HepG2 (cell line): ENCODE measurements around the gene AK8. TPM values are rescaled to one million over a fixed set of nuclear protein-coding genes. Genes with fewer than 3 reads are reported as not detected.
A peak's percentile ranks its signal among the peaks of the same experiment; 100 is the strongest.

ENCODE experiments used
- ATF7 ChIP-seq, 2 experiments: fragments of 450-650 bp in 1 of 2; sonication (generic) in 1 of 2; formaldehyde crosslinking in 1 of 2; IDR thresholded peaks; 2 replicates each; pipeline versions ENCODE4 v1.4.0 to v1.6.1; 2016 to 2020; ENCODE audit warnings: antibody characterized with exemption in 1 of 2, mild to moderate bottlenecking in 1 of 2, missing genetic modification reagents in 1 of 2
- EP300 ChIP-seq, 3 experiments: sonication (generic) in 1 of 3; formaldehyde crosslinking in 1 of 3; IDR thresholded peaks; 2 replicates each; pipeline versions ENCODE4 v1.5.1 to v1.6.1; 2011 to 2020; ENCODE audit warnings: low read depth in 2 of 3, low read length in 2 of 3, borderline replicate concordance in 1 of 3, improper control_type of control experiment in 1 of 3, mild to moderate bottlenecking in 1 of 3, missing genetic modification reagents in 1 of 3, moderate library complexity in 1 of 3
- EZH2 ChIP-seq: conservative IDR thresholded peaks from 2 replicates; pipeline ENCODE4 v1.6.1; 2012; ENCODE audit warnings: mild to moderate bottlenecking, low read depth, low read length, moderate library complexity
- JDP2 ChIP-seq: sonication (generic); formaldehyde crosslinking; IDR thresholded peaks from 2 replicates; pipeline ENCODE4 v1.8.1; 2022; ENCODE audit warnings: missing genetic modification reagents, borderline replicate concordance
- KMT2B ChIP-seq: IDR thresholded peaks from 2 replicates; pipeline ENCODE4 v1.6.1; 2016; ENCODE audit warnings: missing genetic modification reagents, missing compliant biosample characterization
- NFE2 ChIP-seq: sonication (generic); formaldehyde crosslinking; IDR thresholded peaks from 2 replicates; pipeline ENCODE4 v1.4.0; 2020; ENCODE audit warnings: missing genetic modification reagents
- NPAS2 ChIP-seq: sonication (generic); formaldehyde crosslinking; IDR thresholded peaks from 2 replicates; pipeline ENCODE4 v1.8.0; 2022; ENCODE audit warnings: mild to moderate bottlenecking, missing genetic modification reagents, borderline replicate concordance
- NR1H2 ChIP-seq: sonication (generic); formaldehyde crosslinking; IDR thresholded peaks from 2 replicates; pipeline ENCODE4 v1.8.1; 2022; ENCODE audit warnings: low read depth, missing genetic modification reagents, borderline replicate concordance
- PRPF4 ChIP-seq: fragments of 200-400 bp; formaldehyde crosslinking; IDR thresholded peaks from 2 replicates; pipeline ENCODE4 v1.6.1; 2016; ENCODE audit warnings: low read length, low read depth; ENCODE audit not compliant: poor library complexity, severe bottlenecking
- SYNCRIP ChIP-seq: fragments of 200-400 bp; formaldehyde crosslinking; IDR thresholded peaks from 2 replicates; pipeline ENCODE4 v1.6.1; 2018; ENCODE audit warnings: mild to moderate bottlenecking, low read depth, low read length; ENCODE audit not compliant: insufficient read depth
- TARDBP ChIP-seq: sonication (generic); formaldehyde crosslinking; IDR thresholded peaks from 2 replicates; pipeline ENCODE4 v1.8.0; 2022; ENCODE audit warnings: mild to moderate bottlenecking, missing genetic modification reagents
- TMF1 ChIP-seq: sonication (generic); formaldehyde crosslinking; IDR thresholded peaks from 2 replicates; pipeline ENCODE4 v1.8.1; 2022; ENCODE audit warnings: low read depth, missing genetic modification reagents
- ZBTB21 ChIP-seq: sonication (generic); formaldehyde crosslinking; IDR thresholded peaks from 2 replicates; pipeline ENCODE4 v1.4.0; 2020; ENCODE audit warnings: missing genetic modification reagents
- ZBTB42 ChIP-seq: sonication (generic); formaldehyde crosslinking; IDR thresholded peaks from 2 replicates; pipeline ENCODE4 v1.5.0; 2020; ENCODE audit warnings: mild to moderate bottlenecking, missing genetic modification reagents
- ZNF12 ChIP-seq: sonication (generic); formaldehyde crosslinking; IDR thresholded peaks from 2 replicates; pipeline ENCODE4 v1.5.0; 2020; ENCODE audit warnings: missing genetic modification reagents
- ZNF160 ChIP-seq: sonication (generic); formaldehyde crosslinking; IDR thresholded peaks from 2 replicates; pipeline ENCODE4 v1.8.0; 2022; ENCODE audit warnings: mild to moderate bottlenecking, inconsistent platforms, missing genetic modification reagents
- ZNF33B ChIP-seq: sonication (generic); formaldehyde crosslinking; IDR thresholded peaks from 2 replicates; pipeline ENCODE4 v1.5.1; 2020; ENCODE audit warnings: mild to moderate bottlenecking, missing genetic modification reagents
- ZNF552 ChIP-seq: sonication (generic); formaldehyde crosslinking; IDR thresholded peaks from 2 replicates; pipeline ENCODE4 v1.9.0; 2022; ENCODE audit warnings: missing genetic modification reagents, mild to moderate bottlenecking, borderline replicate concordance
- ZNF749 ChIP-seq: sonication (generic); formaldehyde crosslinking; IDR thresholded peaks from 2 replicates; pipeline ENCODE4 v1.8.0; 2022; ENCODE audit warnings: mild to moderate bottlenecking, missing genetic modification reagents, moderate library complexity, borderline replicate concordance
- ZNF775 ChIP-seq: sonication (generic); formaldehyde crosslinking; IDR thresholded peaks from 2 replicates; pipeline ENCODE4 v1.4.0; 2020; ENCODE audit warnings: missing genetic modification reagents, mild to moderate bottlenecking, moderate library complexity, borderline replicate concordance
- ZNF776 ChIP-seq: sonication (generic); formaldehyde crosslinking; IDR thresholded peaks from 2 replicates; pipeline ENCODE4 v1.4.0; 2020; ENCODE audit warnings: mild to moderate bottlenecking, missing genetic modification reagents
- polyA plus RNA-seq, 8 experiments: library from polyadenylated mRNA; depleted of rRNA in 3 of 8; stranded (reverse) in 7 of 8; unstranded in 1 of 8; fragments of >200 nt; fragmentation: Illumina TruSeq in 4 of 8; extraction: Trizol in 4 of 8; gene quantifications; 2 replicates each; pipeline versions ENCODE4 v1.2.1 to v1.2.3, GENCODE V29; 2011 to 2016; ENCODE audit warnings: low read depth in 4 of 8, missing spikeins in 1 of 8, mixed read lengths in 1 of 8; ENCODE audit not compliant: insufficient read depth in 1 of 8
- total RNA-seq, 5 experiments: library from RNA; depleted of rRNA; stranded (reverse); fragments of >200 nt; fragmentation: Illumina TruSeq; extraction: Trizol; gene quantifications; 2 replicates each; pipeline ENCODE4 v1.2.3, GENCODE V29; 2016; ENCODE audit warnings: low read depth in 1 of 5
- TF ChIP-seq, protein P1 (sequence below): sonication (generic); formaldehyde crosslinking; IDR thresholded peaks from 2 replicates; pipeline ENCODE4 v1.4.0; 2020; ENCODE audit warnings: missing genetic modification reagents
- TF ChIP-seq, protein P2 (sequence below): IDR thresholded peaks from 2 replicates; pipeline ENCODE4 v1.6.1; 2016; ENCODE audit warnings: low read depth, borderline replicate concordance
- TF ChIP-seq, protein P3 (sequence below): sonication (generic); formaldehyde crosslinking; IDR thresholded peaks from 2 replicates; pipeline ENCODE4 v1.5.0; 2020; ENCODE audit warnings: missing genetic modification reagents, mild to moderate bottlenecking, borderline replicate concordance

Gene AK8
- total and polyA plus RNA-seq, 2 of the 13 experiments (the other 11 are each of a cell fraction or from before 2014, with no cell fraction given): 0.11 TPM; not detected in 1

DNA sequence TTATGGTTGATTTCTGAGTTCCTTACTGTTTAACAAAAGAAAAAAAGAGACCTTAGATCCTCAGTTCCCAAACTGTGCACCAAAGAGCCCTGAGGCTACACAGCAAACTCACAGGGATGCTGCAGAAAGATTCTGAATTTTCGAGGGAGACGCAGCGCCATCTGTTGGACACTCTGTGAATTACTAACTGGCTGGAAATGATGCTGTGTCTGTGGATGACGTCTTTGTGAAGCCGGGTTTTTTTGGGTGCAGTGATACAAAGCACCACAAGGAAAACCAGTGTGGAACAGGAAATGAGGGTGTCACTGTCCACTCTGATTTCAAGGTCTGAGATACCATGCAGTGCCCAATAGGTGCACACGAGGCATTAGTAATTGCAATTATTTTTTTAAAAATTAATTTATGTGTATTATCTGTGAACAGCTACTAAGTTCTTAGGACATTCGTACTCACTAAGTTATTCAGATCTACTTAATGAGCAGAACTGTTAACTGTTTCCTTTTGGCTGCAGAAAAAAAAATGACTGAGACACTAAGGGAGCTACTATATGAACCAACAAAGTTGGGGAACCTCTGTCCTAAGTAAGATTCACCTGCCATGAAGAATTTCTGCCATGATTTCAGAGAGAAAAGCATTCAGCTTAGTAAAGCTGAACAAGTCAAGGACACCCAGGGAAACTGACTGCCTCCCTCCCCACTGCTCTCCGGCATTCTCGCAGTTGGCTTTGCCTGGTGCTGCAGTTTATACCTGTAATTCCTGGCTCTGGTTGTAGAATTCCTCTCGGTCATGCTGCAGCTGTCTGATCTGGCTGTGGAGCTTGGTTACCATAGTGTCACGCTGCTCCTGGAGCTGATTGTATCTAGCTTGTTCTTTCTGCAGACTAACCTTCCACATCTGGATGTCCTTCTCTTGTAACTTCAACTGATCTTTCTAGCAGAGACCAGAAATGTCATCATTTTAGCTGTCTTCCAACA lies 24.1 kb upstream of the AK8 start (continued):
- TF ChIP-seq, protein P1, sequence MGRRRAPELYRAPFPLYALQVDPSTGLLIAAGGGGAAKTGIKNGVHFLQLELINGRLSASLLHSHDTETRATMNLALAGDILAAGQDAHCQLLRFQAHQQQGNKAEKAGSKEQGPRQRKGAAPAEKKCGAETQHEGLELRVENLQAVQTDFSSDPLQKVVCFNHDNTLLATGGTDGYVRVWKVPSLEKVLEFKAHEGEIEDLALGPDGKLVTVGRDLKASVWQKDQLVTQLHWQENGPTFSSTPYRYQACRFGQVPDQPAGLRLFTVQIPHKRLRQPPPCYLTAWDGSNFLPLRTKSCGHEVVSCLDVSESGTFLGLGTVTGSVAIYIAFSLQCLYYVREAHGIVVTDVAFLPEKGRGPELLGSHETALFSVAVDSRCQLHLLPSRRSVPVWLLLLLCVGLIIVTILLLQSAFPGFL: no peak
- TF ChIP-seq, protein P2, sequence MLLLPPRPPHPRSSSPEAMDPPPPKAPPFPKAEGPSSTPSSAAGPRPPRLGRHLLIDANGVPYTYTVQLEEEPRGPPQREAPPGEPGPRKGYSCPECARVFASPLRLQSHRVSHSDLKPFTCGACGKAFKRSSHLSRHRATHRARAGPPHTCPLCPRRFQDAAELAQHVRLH (CRISPR knock-in tag): no peak
- TF ChIP-seq TARDBP (CRISPR knock-in tag) (no peak), ZNF749 (CRISPR knock-in tag) (no peak), TMF1 (CRISPR knock-in tag) (no peak), ZNF775 (CRISPR knock-in tag) (no peak), ATF7 (IDR thresholded peaks at IDR 0.05) (peak; percentile 63), ATF7 (CRISPR knock-in tag; IDR thresholded peaks at IDR 0.05) (no peak), EZH2 (no peak), SYNCRIP (no peak), ZNF33B (no peak), JDP2 (CRISPR knock-in tag) (no peak), ZNF552 (CRISPR knock-in tag) (no peak), NR1H2 (CRISPR knock-in tag) (no peak), EP300 (IDR thresholded peaks at IDR 0.05; ENCODE audit: low read depth in 2 of 2, low read length in 2 of 2) (no peak), EP300 (CRISPR knock-in tag; IDR thresholded peaks at IDR 0.05; ENCODE audit: borderline replicate concordance) (no peak), ZNF776 (CRISPR knock-in tag) (no peak), ZNF12 (CRISPR knock-in tag) (no peak), NPAS2 (CRISPR knock-in tag) (no peak), ZBTB21 (CRISPR knock-in tag) (0 out of 2 replicates have a peak, but pooled peaks have one; percentile 21), PRPF4 (no peak), ZNF160 (CRISPR knock-in tag) (no peak), ZBTB42 (CRISPR knock-in tag) (no peak), KMT2B (CRISPR knock-in tag) (no peak), NFE2 (no peak)
- TF ChIP-seq, protein P3, sequence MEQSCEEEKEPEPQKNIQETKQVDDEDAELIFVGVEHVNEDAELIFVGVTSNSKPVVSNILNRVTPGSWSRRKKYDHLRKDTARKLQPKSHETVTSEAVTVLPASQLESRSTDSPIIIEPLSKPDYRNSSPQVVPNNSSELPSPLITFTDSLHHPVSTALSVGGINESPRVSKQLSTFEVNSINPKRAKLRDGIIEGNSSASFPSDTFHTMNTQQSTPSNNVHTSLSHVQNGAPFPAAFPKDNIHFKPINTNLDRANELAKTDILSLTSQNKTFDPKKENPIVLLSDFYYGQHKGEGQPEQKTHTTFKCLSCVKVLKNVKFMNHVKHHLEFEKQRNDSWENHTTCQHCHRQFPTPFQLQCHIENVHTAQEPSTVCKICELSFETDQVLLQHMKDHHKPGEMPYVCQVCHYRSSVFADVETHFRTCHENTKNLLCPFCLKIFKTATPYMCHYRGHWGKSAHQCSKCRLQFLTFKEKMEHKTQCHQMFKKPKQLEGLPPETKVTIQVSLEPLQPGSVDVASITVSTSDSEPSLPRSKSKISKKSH (CRISPR knock-in tag): no peak
